Breast epithelium (tissue), 4 donors: ENCODE results near the gene CHPT1. TPM values are rescaled to one million over a fixed set of nuclear protein-coding genes. Genes with fewer than 3 reads are reported as not detected.

Experiments
- DNase-seq, 2 donors: peaks; one replicate each; pipeline ENCODE4 v3.0.0-alpha.2; 2019; ENCODE audit warnings: low spot score in 2 of 2
- H3K27ac ChIP-seq, 2 donors: fragments of 200-600 bp; sonication (generic) in 1 of 2; one replicate each; pipeline ENCODE4 v1.5.1; 2016 to 2019; ENCODE audit warnings: mild to moderate bottlenecking in 1 of 2
- H3K27me3 ChIP-seq, 2 donors: fragments of 200-600 bp; sonication (generic) in 1 of 2; one replicate each; pipeline versions ENCODE4 v1.5.1 to v1.6.0; 2017 to 2019; ENCODE audit warnings: control low read depth in 1 of 2, mild to moderate bottlenecking in 1 of 2
- H3K36me3 ChIP-seq: fragments of 200-600 bp; one replicate; pipeline ENCODE4 v1.5.1; 2019
- H3K4me1 ChIP-seq, 2 donors: fragments of 200-600 bp; sonication (generic); one replicate each; pipeline ENCODE4 v1.5.1; 2016 to 2019; ENCODE audit warnings: control low read depth in 1 of 2
- H3K4me3 ChIP-seq, 3 donors: fragments of 200-600 bp; sonication (generic); 1 replicate in 2 of 3; 2 replicates in 1 of 3; pipeline ENCODE4 v1.5.1; 2016 to 2019; ENCODE audit warnings: mild to moderate bottlenecking in 3 of 3, moderate library complexity in 2 of 3
- H3K9me3 ChIP-seq, 2 donors: fragments of 200-600 bp; sonication (generic) in 1 of 2; one replicate each; pipeline ENCODE4 v1.5.1; 2016 to 2019; ENCODE audit warnings: control low read depth in 1 of 2
- POLR2A ChIP-seq: fragments of 450-650 bp; IDR thresholded peaks from one replicate; pipeline ENCODE4 v1.6.1; 2016; ENCODE audit warnings: antibody characterized with exemption, mild to moderate bottlenecking, moderate library complexity
- POLR2AphosphoS5 ChIP-seq, 3 donors: sonication (generic); formaldehyde crosslinking; IDR thresholded peaks; one replicate each; pipeline ENCODE4 v1.6.1; 2017; ENCODE audit warnings: antibody characterized with exemption in 3 of 3
- intact Hi-C: fragments of 100-400 bp; cut with DNase I; formaldehyde crosslinking; loops from one replicate; pipeline ENCODE4 v1.15.1; 2023; ENCODE audit warnings: low total_unique reads
- total RNA-seq, 3 donors: library from RNA; depleted of rRNA; stranded (reverse); fragments of >200 nt; gene quantifications; one replicate each; pipeline ENCODE4 v1.1.0, GENCODE V29; 2016
- TF ChIP-seq, protein P1 (sequence below), 3 donors: fragments of 450-650 bp; IDR thresholded peaks; one replicate each; pipeline ENCODE4 v1.5.1; 2016 to 2017; ENCODE audit warnings: antibody characterized with exemption in 3 of 3, mild to moderate bottlenecking in 3 of 3, moderate library complexity in 3 of 3

CHPT1 gene
- total RNA-seq, 3 donors from 2014 or later = 148 to 334 (median 278) TPM

DNA sequence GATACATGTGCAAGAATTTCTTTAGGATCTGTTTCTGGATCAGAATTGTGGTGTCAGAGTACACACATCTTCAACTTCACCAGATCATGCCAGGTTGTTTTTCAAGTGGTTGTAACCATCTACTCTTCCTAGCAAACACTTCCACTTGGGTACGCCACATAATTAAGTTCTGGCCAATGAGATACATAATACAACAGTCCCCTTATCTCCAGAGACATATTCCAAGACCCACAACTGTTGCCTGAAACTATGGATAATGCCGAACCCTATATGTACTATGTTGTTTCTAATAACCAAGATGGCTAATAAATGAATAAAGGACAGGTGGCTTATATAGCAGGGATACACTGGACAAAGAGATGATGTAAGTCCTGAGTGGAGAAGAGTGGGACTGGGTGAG lies 2.5 kb upstream of the CHPT1 start:
- Histone ChIP-seq H3K4me1 (peaks cover 0 to 3% of the 10 kb centered on the region in 2 donors), H3K36me3 (no peaks in the 10 kb centered on the region), H3K27me3 (no peaks in the 10 kb centered on the region), H3K4me3 (no peak overlapping the region), H3K27ac (peak overlapping the region; percentile 0 to 62), H3K9me3 (no peaks in the 10 kb centered on the region)
- intact Hi-C loops = no loop called here
- no peak for DNase-seq
- no peak for TF ChIP-seq POLR2AphosphoS5 (IDR thresholded peaks at IDR 0.05)
- TF ChIP-seq, protein P1, sequence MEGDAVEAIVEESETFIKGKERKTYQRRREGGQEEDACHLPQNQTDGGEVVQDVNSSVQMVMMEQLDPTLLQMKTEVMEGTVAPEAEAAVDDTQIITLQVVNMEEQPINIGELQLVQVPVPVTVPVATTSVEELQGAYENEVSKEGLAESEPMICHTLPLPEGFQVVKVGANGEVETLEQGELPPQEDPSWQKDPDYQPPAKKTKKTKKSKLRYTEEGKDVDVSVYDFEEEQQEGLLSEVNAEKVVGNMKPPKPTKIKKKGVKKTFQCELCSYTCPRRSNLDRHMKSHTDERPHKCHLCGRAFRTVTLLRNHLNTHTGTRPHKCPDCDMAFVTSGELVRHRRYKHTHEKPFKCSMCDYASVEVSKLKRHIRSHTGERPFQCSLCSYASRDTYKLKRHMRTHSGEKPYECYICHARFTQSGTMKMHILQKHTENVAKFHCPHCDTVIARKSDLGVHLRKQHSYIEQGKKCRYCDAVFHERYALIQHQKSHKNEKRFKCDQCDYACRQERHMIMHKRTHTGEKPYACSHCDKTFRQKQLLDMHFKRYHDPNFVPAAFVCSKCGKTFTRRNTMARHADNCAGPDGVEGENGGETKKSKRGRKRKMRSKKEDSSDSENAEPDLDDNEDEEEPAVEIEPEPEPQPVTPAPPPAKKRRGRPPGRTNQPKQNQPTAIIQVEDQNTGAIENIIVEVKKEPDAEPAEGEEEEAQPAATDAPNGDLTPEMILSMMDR (IDR thresholded peaks at IDR 0.05) = no peak
- no peak for TF ChIP-seq POLR2A

DNA sequence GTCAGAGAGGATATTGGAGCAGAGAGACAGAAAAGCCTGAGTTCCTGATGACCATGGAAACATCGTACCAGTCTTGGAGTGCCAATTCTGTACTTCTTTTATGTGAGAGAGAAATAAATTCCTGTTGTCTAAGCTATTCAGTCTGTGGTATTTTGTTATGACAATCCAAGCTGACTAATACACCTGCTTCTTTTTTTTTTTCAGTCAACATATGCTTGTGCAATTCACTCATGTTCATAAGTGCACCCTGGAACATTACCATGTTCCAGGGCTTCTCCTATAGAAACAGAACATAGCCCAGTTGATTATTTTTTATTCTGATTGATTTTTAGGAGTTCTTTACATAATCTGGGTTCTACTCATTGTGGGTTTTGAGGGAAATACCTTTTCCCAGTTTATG lies 1.7 kb upstream of the CHPT1 start:
- Histone ChIP-seq H3K27me3 (no peaks in the 10 kb centered on the region), H3K4me1 (peaks cover 0 to 3% of the 10 kb centered on the region in 2 donors), H3K27ac (peak overlapping the region; percentile 0 to 62), H3K36me3 (no peaks in the 10 kb centered on the region), H3K4me3 (no peak overlapping the region), H3K9me3 (no peaks in the 10 kb centered on the region)
- no peak for TF ChIP-seq POLR2AphosphoS5 (IDR thresholded peaks at IDR 0.05)
- TF ChIP-seq, protein P1 (IDR thresholded peaks at IDR 0.05) = no peak
- no peak for TF ChIP-seq POLR2A
- DNase-seq = no peak
- intact Hi-C loops = no loop called here

DNA sequence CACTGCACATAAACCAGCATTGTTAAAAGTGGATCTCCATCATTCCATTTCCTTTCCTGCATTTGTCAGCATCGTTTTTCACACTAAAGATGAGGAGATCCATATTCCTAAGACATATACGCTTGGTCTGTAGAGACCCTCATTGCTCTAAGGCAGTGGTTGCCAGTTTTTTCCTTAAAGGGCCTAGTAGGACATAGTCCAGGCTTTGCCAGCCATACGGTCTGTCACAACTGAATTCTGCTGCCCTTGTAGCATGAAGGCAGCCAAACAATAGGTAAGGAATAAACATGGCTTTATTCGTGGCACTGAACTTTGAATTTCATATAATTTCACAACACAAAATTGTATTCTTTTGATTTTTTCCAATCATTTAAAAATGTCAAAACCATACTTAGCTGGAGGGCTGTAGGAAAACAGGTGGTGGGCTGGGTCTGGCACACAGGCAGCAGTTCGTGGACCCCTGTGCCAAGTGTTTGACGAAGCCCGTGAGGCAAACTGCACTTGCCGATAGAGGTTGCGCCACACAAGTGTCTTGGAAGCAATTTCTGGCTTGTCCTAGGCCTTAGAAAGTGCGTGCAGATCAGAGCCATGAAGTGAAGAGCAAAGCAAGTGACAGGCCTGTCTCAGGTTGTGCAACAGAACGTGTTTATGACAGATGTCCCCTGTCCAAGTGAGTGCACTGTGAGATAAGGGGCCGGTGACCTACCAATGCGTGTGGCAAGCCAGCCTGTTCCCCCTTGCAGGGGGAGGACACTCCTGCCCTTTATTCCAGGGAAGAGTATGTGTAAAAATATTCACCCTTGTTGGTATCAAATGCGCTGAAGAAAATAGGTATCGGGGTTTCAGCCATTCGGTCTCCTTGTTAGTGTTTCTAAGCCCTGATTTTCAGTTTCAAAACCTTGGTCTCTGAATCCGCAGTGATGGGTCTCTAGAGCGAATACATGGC lies 916 bp upstream of the CHPT1 start:
- Histone ChIP-seq H3K27me3 (no peaks in the 10 kb centered on the region), H3K9me3 (no peaks in the 10 kb centered on the region), H3K36me3 (no peaks in the 10 kb centered on the region), H3K4me3 (peak overlapping the region; percentile 83 to 99 (median 83)), H3K27ac (peak overlapping the region; percentile 87 to 93), H3K4me1 (peaks cover 0 to 3% of the 10 kb centered on the region in 2 donors)
- intact Hi-C loops = no loop called here
- DNase-seq = no peak
- no peak for TF ChIP-seq POLR2AphosphoS5 (IDR thresholded peaks at IDR 0.05)
- TF ChIP-seq, protein P1 (IDR thresholded peaks at IDR 0.05) = no peak
- TF ChIP-seq POLR2A = no peak

DNA sequence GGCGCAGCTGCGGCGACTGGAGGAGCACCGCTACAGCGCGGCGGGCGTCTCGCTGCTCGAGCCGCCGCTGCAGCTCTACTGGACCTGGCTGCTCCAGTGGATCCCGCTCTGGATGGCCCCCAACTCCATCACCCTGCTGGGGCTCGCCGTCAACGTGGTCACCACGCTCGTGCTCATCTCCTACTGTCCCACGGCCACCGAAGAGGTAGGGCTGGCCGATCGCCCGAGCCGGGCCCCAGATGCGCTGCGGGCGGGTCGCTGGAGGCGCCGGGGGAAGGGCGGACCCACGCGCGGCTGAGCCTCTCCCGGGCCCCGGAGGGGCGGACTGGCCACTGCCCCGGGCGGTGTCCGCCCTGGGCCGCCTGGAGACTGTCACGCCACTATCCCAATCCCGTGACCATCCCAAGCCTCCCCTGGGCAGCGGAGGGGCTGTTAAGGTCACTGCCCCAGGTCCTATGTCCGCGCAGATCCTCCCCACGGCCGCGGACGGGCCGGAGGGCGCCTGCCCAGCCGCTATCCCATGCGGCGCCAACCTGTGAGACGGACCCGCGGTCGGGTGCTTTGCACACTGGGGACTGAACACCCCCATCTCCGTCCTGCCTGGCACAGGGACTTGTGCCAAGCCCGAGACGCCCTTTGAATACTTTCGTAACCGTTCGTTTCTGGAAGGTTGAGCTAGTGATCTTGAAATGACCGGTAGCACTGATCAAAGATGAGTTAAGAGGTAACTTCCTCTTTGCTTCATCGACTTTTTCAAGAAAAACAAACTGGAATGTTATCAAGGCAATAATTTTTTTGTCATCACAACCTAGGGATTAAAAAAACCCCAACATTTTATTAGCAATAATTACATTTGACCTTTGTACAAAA lies 725 bp downstream of the CHPT1 start:
- peak in 1 of 2 donors; percentile 23 for DNase-seq
- Histone ChIP-seq H3K9me3 (no peaks in the 10 kb centered on the region), H3K36me3 (no peaks in the 10 kb centered on the region), H3K4me3 (peak overlapping the region; percentile 83 to 99 (median 83)), H3K27me3 (no peaks in the 10 kb centered on the region), H3K4me1 (peaks cover 0 to 3% of the 10 kb centered on the region in 2 donors), H3K27ac (peak overlapping the region; percentile 87 to 93)
- intact Hi-C loops = no loop called here
- TF ChIP-seq POLR2AphosphoS5 (IDR thresholded peaks at IDR 0.05) (peak; percentile 8 to 32 (median 25)), POLR2A (no peak)

DNA sequence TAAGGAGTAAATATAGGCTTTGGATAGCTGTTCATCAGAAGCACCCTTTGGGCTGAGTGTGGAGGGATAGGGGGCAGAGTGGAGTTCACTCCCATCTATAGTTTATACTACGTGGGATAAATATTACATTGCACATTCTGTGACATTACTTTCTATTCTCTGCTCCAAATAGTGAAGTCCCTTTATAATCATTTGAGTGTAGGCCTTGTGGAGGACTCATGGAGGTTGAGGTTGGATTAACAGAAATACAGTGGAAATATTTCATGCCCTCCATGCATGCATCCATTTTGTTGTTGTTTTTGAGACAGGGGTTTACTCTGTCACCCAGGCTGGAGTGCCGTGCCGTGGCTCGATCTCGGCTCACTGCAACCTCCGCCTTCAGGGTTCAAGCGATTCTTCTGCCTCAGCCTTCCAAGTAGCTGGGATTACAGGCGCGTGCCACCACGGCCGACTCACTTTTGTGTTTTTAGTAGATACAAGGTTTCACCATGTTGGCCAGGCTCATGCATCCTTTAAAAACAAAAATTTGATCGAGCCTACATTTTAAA lies 1.4 kb downstream of the CHPT1 start:
- intact Hi-C loops = no loop called here
- Histone ChIP-seq H3K4me3 (peak overlapping the region; percentile 83 to 99 (median 83)), H3K27ac (peak overlapping the region; percentile 87 to 93), H3K9me3 (no peaks in the 10 kb centered on the region), H3K36me3 (no peaks in the 10 kb centered on the region), H3K27me3 (no peaks in the 10 kb centered on the region), H3K4me1 (peaks cover 0 to 3% of the 10 kb centered on the region in 2 donors)
- TF ChIP-seq, protein P1 (IDR thresholded peaks at IDR 0.05) = no peak
- no peak for DNase-seq
